Right ventricle myocardium superior (tissue), 1 donor: ENCODE measurements around the gene NLRP14. TPM values are rescaled to one million over a fixed set of nuclear protein-coding genes. Genes with fewer than 3 reads are reported as not detected.
A peak's percentile ranks its signal among the peaks of the same experiment; 100 is the strongest.

ENCODE experiments used
- ATAC-seq: fragments of 200-7000 bp; cut with Tn5 transposase; one replicate; pipeline ENCODE4 v1.9.1; 2020; ENCODE audit warnings: mild to moderate bottlenecking; ENCODE audit not compliant: poor library complexity
- DNase-seq: peaks from one replicate; pipeline ENCODE4 v3.0.0-alpha.2; 2020
- intact Hi-C: fragments of 100-400 bp; cut with DNase I; formaldehyde crosslinking; loops from one replicate; pipeline ENCODE4 v1.11.2; 2022
- total RNA-seq: library from RNA; stranded (reverse); fragmentation: NEBNext Ultra II Directional; extraction: Animal tissue kit (Norgen Biotek cat#: 25700); gene quantifications from one replicate; pipeline ENCODE4 v1.2.1, GENCODE V29; 2021
- donor health status: DM: no; HTN: yes; CAD: no; lungs with severe emphysema.

NLRP14 gene
- total RNA-seq, 1 donor from 2014 or later = not detected

GRCh38 chr11:7046474-7047175 lies 26.3 kb downstream of the NLRP14 start:
- DNase-seq (no peak), ATAC-seq (no peak)
- intact Hi-C loops = no loop called here

- DNase-seq (no peak), ATAC-seq (no peak)
- intact Hi-C loops = no loop called here
These were observed 29.9 kb downstream of the NLRP14 start for GRCh38 chr11:7050191-7050590.

- DNase-seq (no peak), ATAC-seq (no peak)
- intact Hi-C loops = no loop called here
These were observed 36.7 kb downstream of the NLRP14 start for GRCh38 chr11:7056828-7057513.

GRCh38 chr11:7057641-7058040 lies 37.4 kb downstream of the NLRP14 start:
- no peak for DNase-seq
- ATAC-seq = peak; percentile 20
- intact Hi-C loops = no loop called here

- ATAC-seq (peak; percentile 86), DNase-seq (no peak)
- intact Hi-C loops = no loop called here
These were observed 40.6 kb downstream of the NLRP14 start for GRCh38 chr11:7060868-7061267.

- intact Hi-C loops = no loop called here
- ATAC-seq = no peak
- DNase-seq = no peak
These were observed 42.3 kb downstream of the NLRP14 start for GRCh38 chr11:7062534-7062933.

- ATAC-seq = no peak
These were observed 52.2 kb downstream of the NLRP14 start for GRCh38 chr11:7072401-7073028.

GRCh38 chr11:7077101-7077500 lies 56.8 kb downstream of the NLRP14 start:
- ATAC-seq (no peak), DNase-seq (no peak)
- intact Hi-C loops = no loop called here

More at GRCh38 chr11:7072401-7073028, 52.2 kb downstream of the NLRP14 start:
- intact Hi-C loops = no loop called here
- no peak for DNase-seq

- DNase-seq (no peak), ATAC-seq (no peak)
- intact Hi-C loops = no loop called here
These were observed 59.4 kb downstream of the NLRP14 start for GRCh38 chr11:7079545-7080135.

GRCh38 chr11:7080900-7081299 lies 60.6 kb downstream of the NLRP14 start:
- DNase-seq (no peak), ATAC-seq (no peak)
- intact Hi-C loops = no loop called here

- intact Hi-C loops = no loop called here
- ATAC-seq (no peak), DNase-seq (no peak)
These were observed 61.2 kb downstream of the NLRP14 start for GRCh38 chr11:7081441-7081840.

- DNase-seq = no peak
- intact Hi-C loops = no loop called here
- no peak for ATAC-seq
These were observed 68.6 kb downstream of the NLRP14 start, which contains the start of gene RBMXL2 for GRCh38 chr11:7088921-7089320. Gene RBMXL2 (plus strand): TSS chr11:7088998. CDS start chr11:7089121, 123 bp downstream.

- intact Hi-C loops = loop anchor here (10.0 kb wide), 1 partner anchor 595 kb away; no protein-coding TSS in a partner anchor
- DNase-seq (peak; percentile 39), ATAC-seq (no peak)
These were observed 69.3 kb downstream of the NLRP14 start for GRCh38 chr11:7089328-7090251.

- ATAC-seq (peak; percentile 74), DNase-seq (no peak)
- intact Hi-C loops = loop anchor here (10.0 kb wide), 1 partner anchor 586 kb away; no protein-coding TSS in a partner anchor
These were observed 78.1 kb downstream of the NLRP14 start for GRCh38 chr11:7098235-7098832.

GRCh38 chr11:7115780-7116179 lies 95.5 kb downstream of the NLRP14 start:
- ATAC-seq (no peak), DNase-seq (no peak)
- intact Hi-C loops = no loop called here

GRCh38 chr11:7116370-7116769 lies 96.1 kb downstream of the NLRP14 start:
- DNase-seq (no peak), ATAC-seq (no peak)
- intact Hi-C loops = no loop called here
